HG03103 (cell line): ENCODE results near the gene MLST8.

Experiments
- ATAC-seq: cut with Tn5 transposase; IDR thresholded peaks from one replicate; pipeline ENCODE4 v1.9.1; 2021; ENCODE audit warnings: low read depth; ENCODE audit not compliant: unreplicated experiment

Gene MLST8

GRCh38 chr16:2172688-2173335 lies 32.4 kb upstream of the MLST8 start:
- no peak for ATAC-seq

GRCh38 chr16:2173366-2173765 lies 31.9 kb upstream of the MLST8 start:
- ATAC-seq, result no peak

- no peak for ATAC-seq
Measured at GRCh38 chr16:2173916-2174315, 31.3 kb upstream of the MLST8 start.

- no peak for ATAC-seq
Measured at GRCh38 chr16:2174396-2175131, 30.7 kb upstream of the MLST8 start.

GRCh38 chr16:2175454-2175853 lies 29.8 kb upstream of the MLST8 start:
- no peak for ATAC-seq

- ATAC-seq, result no peak
Measured at GRCh38 chr16:2176047-2176446, 29.2 kb upstream of the MLST8 start.

GRCh38 chr16:2177101-2177500 lies 28.2 kb upstream of the MLST8 start:
- ATAC-seq, result no peak

- ATAC-seq, result no peak
Measured at GRCh38 chr16:2177561-2177960, 27.7 kb upstream of the MLST8 start.

- ATAC-seq, result no peak
Measured at GRCh38 chr16:2178321-2179106, 26.7 kb upstream of the MLST8 start.

- ATAC-seq, result no peak
Measured at GRCh38 chr16:2179107-2179501, 26.1 kb upstream of the MLST8 start.

- no peak for ATAC-seq
Measured at GRCh38 chr16:2179576-2179975, 25.7 kb upstream of the MLST8 start.

GRCh38 chr16:2180461-2180860 lies 24.8 kb upstream of the MLST8 start:
- no peak for ATAC-seq

- ATAC-seq, result no peak
Measured at GRCh38 chr16:2180962-2181923, 24.0 kb upstream of the MLST8 start.

GRCh38 chr16:2181952-2182351 lies 23.3 kb upstream of the MLST8 start:
- ATAC-seq, result no peak

GRCh38 chr16:2183671-2184070 lies 21.6 kb upstream of the MLST8 start:
- ATAC-seq, result no peak

GRCh38 chr16:2184346-2184745 lies 20.9 kb upstream of the MLST8 start:
- ATAC-seq, result no peak

GRCh38 chr16:2184962-2185361 lies 20.3 kb upstream of the MLST8 start:
- ATAC-seq, result no peak

GRCh38 chr16:2186064-2186463 lies 19.2 kb upstream of the MLST8 start:
- ATAC-seq, result no peak

GRCh38 chr16:2186505-2186904 lies 18.7 kb upstream of the MLST8 start:
- ATAC-seq, result no peak

- ATAC-seq, result no peak
Measured at GRCh38 chr16:2187212-2187611, 18.0 kb upstream of the MLST8 start.
